Measurements from ENCODE around the gene ACKR2.

GRCh38 chr3:42844815-42845214 lies 35.6 kb downstream of the ACKR2 start:
- TF ChIP-seq CTCF (IDR thresholded peaks at IDR 0.05) (no peak), EP300 (IDR thresholded peaks at IDR 0.05) (no peak), POLR2A (IDR thresholded peaks at IDR 0.05) (no peak)

All from stomach (tissue), 4 donors.